OCI-LY7 (cell line): Measurements from ENCODE around the gene ELL. TPM values are rescaled to one million over a fixed set of nuclear protein-coding genes. Genes with fewer than 3 reads are reported as not detected.

Experiments used
- BruUV-seq: library from RNA; stranded (reverse); fragments of 400-500 nt; replicated peaks from 2 replicates; lab custom pipeline; 2021; lab: Mats Ljungman, UMichigan
- CTCF ChIA-PET: fragments of 300-600 bp; sonication (Branson Sonifier 250); formaldehyde crosslinking; loops from one replicate; lab custom pipeline; 2022; ENCODE audit warnings: antibody characterized with exemption; ENCODE audit not compliant: unreplicated experiment; lab: Charles Lee
- POLR2A ChIA-PET: fragments of 300-600 bp; sonication (Branson Sonifier 250); formaldehyde crosslinking; loops from one replicate; lab custom pipeline; 2022; ENCODE audit warnings: antibody characterized with exemption; lab: Charles Lee
- DNase-seq: peaks from one replicate; pipeline ENCODE4 v3.0.0-alpha.2; 2015; ENCODE audit warnings: low spot score
- H2AFZ ChIP-seq: fragments of 200-600 bp; sonication (generic), shearing (Covaris generic); 2 replicates; pipeline ENCODE4 v1.6.1; 2014; ENCODE audit warnings: mild to moderate bottlenecking, antibody characterized with exemption, low read length, moderate library complexity
- H3K27ac ChIP-seq: fragments of 200-600 bp; sonication (generic); 2 replicates; pipeline ENCODE4 v1.5.1; 2014; ENCODE audit warnings: mixed run types, low read depth, mild to moderate bottlenecking, moderate library complexity, low read length, inconsistent platforms; ENCODE audit not compliant: poor library complexity, severe bottlenecking
- H3K36me3 ChIP-seq: fragments of 200-600 bp; sonication (generic); 2 replicates; pipeline ENCODE4 v1.6.1; 2014; ENCODE audit warnings: mild to moderate bottlenecking, antibody characterized with exemption, low read length, moderate library complexity, mixed read lengths; ENCODE audit not compliant: insufficient read depth
- H3K4me1 ChIP-seq: fragments of 200-600 bp; sonication (generic); 2 replicates; pipeline ENCODE4 v1.5.1; 2014; ENCODE audit warnings: mild to moderate bottlenecking, low read length; ENCODE audit not compliant: insufficient read depth, poor library complexity, severe bottlenecking
- H3K4me2 ChIP-seq: fragments of 200-600 bp; sonication (generic); 2 replicates; pipeline ENCODE4 v1.6.1; 2014; ENCODE audit warnings: mild to moderate bottlenecking, low read length
- H3K4me3 ChIP-seq: fragments of 200-600 bp; sonication (generic); 2 replicates; pipeline ENCODE4 v1.5.1; 2014; ENCODE audit warnings: mild to moderate bottlenecking, low read depth, low read length; ENCODE audit not compliant: poor library complexity, severe bottlenecking
- H3K79me2 ChIP-seq: fragments of 200-600 bp; sonication (generic); 2 replicates; pipeline ENCODE4 v1.6.1; 2016; ENCODE audit warnings: low read depth, mild to moderate bottlenecking, low read length, moderate library complexity, mixed read lengths; ENCODE audit not compliant: insufficient read depth
- H3K9me2 ChIP-seq: fragments of 200-600 bp; sonication (generic); 2 replicates; pipeline ENCODE4 v1.6.1; 2016; ENCODE audit warnings: mild to moderate bottlenecking, low read length, mixed read lengths; ENCODE audit not compliant: insufficient read depth
- H3K9me3 ChIP-seq: fragments of 200-600 bp; sonication (generic); 2 replicates; pipeline ENCODE4 v1.6.1; 2014; ENCODE audit warnings: mild to moderate bottlenecking, mixed run types, low read length, mixed read lengths
- H4K20me1 ChIP-seq: fragments of 200-600 bp; sonication (generic); 2 replicates; pipeline ENCODE4 v1.6.1; 2014; ENCODE audit warnings: mild to moderate bottlenecking, antibody characterized with exemption, low read length, moderate library complexity, mixed read lengths; ENCODE audit not compliant: insufficient read depth
- CTCF ChIP-seq: fragments of 200-600 bp; sonication (generic); conservative IDR thresholded peaks from 2 replicates; pipeline ENCODE4 v1.5.1; 2014; ENCODE audit warnings: mild to moderate bottlenecking, antibody characterized with exemption, low read length, moderate library complexity, mixed read lengths
- EZH2phosphoT487 ChIP-seq: fragments of 200-600 bp; sonication (generic); IDR thresholded peaks from 2 replicates; pipeline ENCODE4 v1.6.1; 2018; ENCODE audit warnings: low read depth, borderline replicate concordance, mild to moderate bottlenecking, mixed run types, antibody characterized with exemption, low read length, moderate library complexity, mixed read lengths
- intact Hi-C: fragments of 100-400 bp; cut with micrococcal nuclease; formaldehyde crosslinking; loops from one replicate; pipeline ENCODE4 v1.10.0; 2022; ENCODE audit not compliant: unreplicated experiment
- total RNA-seq, 2 experiments: library from RNA; depleted of rRNA in 1 of 2; stranded (reverse); fragments of >200 nt in 1 of 2; shearing (Covaris generic) in 1 of 2; gene quantifications; 2 replicates each; pipeline ENCODE4 v1.2.3, GENCODE V29; 2014 to 2022

The ELL gene
- total RNA-seq, 2 experiments from 2014 or later = 14.4 to 24.6 TPM

GRCh38 chr19:18520848-18521691, 800 bp downstream of the ELL start:
- CTCF ChIA-PET = interaction anchor here (0.6 to 1.4 kb wide), 3 partner anchors 22 to 311 kb away, joined by 3 to 4 read pairs (median 3); partner anchors contain the start of gene FKBP8
- peaks cover 54% of the 10 kb centered on the region for H3K79me2 ChIP-seq
- no peaks in the 10 kb centered on the region for H3K9me2 ChIP-seq
- peak overlapping the region; percentile 90 for H3K4me2 ChIP-seq
- no peak for TF ChIP-seq EZH2phosphoT487
- no peak for TF ChIP-seq CTCF
- POLR2A ChIA-PET = interaction anchor here (0.6 to 3.1 kb wide), 9 partner anchors 9 to 118 kb away, joined by 3 to 8 read pairs (median 3); partner anchors contain the start of genes FKBP8 and UBA52
- no peaks in the 10 kb centered on the region for H3K36me3 ChIP-seq
- peak overlapping the region; percentile 52 for H3K27ac ChIP-seq
- H3K4me1 ChIP-seq = peaks cover 17% of the 10 kb centered on the region
- peak; percentile 69 for DNase-seq
- no peaks in the 10 kb centered on the region for H3K9me3 ChIP-seq
- no peaks in the 10 kb centered on the region for H4K20me1 ChIP-seq
- BruUV-seq = no TSS peak
- peak overlapping the region; percentile 92 for H3K4me3 ChIP-seq
- intact Hi-C loops = loop anchor here (1.0 to 10.0 kb wide), 4 partner anchors 154 to 996 kb away; a partner anchor contains a TSS
- peak overlapping the region; percentile 26 for H2AFZ ChIP-seq

DNA sequence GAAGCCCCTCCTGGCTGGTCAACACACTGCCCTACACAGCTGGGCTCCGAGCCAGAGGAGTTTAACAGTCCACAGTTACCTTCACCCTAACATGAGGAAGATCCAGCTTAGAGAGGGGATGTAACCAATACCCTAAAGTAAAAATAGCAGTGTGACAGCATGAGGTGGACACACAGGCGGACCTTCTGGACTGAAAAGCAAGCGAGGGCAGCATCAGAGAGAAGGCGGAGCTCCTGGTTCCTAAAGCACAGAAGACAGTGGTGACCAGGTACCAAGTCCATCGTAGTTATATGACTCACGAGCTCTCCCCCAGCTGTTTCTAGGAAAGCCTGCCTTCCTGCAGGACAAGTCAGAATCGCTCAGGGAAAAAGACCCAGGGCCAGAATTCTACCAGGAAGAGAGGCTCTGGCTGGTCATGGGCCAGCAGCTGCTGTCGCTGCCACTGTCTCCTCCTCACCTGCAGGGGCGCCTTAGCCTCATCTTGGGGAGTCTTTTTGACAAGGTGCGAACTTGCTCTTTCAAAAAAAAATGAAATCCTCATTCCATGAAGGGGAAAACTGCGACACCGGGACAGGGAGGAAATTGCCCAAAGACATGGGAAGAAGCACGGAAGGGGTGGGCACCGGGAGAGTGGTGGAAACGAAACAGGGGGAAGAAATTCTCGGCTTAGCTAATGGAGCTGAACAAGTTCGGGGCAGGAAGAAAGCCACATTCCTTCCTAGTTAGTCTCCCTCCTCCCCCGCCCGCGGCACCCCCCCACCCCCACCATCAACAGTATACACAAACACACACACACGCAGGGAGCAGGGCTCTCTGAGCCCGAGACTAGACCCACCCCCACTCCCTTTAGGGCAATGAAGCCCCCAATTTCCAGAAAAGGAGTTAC, 1.7 kb downstream of the ELL start:
- no peak for TF ChIP-seq EZH2phosphoT487
- TF ChIP-seq CTCF = peak; percentile 95
- ChIA-PET CTCF (interaction anchor here (0.6 to 0.7 kb wide), 3 partner anchors 31 to 66 kb away, joined by 3 read pairs; no protein-coding TSS in a partner anchor), POLR2A (interaction anchor here (1.0 to 3.1 kb wide), 3 partner anchors 24 to 52 kb away, joined by 3 to 8 read pairs (median 8); partner anchors contain the start of genes FKBP8 and UBA52)
- H3K9me2 ChIP-seq = no peaks in the 10 kb centered on the region
- H3K36me3 ChIP-seq = no peaks in the 10 kb centered on the region
- no TSS peak for BruUV-seq
- no peaks in the 10 kb centered on the region for H4K20me1 ChIP-seq
- H3K79me2 ChIP-seq = peaks cover 63% of the 10 kb centered on the region
- intact Hi-C loops = loop anchor here (1.0 to 10.0 kb wide), 4 partner anchors 155 to 995 kb away; a partner anchor contains a TSS
- no peak overlapping the region; the same call in 1 of the 2 replicates for H2AFZ ChIP-seq
- peaks cover 17% of the 10 kb centered on the region for H3K4me1 ChIP-seq
- no peaks in the 10 kb centered on the region for H3K9me3 ChIP-seq
- H3K4me3 ChIP-seq = peak overlapping the region; percentile 92
- H3K4me2 ChIP-seq = peak overlapping the region; percentile 90
- peak overlapping the region; percentile 52 for H3K27ac ChIP-seq
- DNase-seq = peak; percentile 79
